HG03025 (cell line): ENCODE results near the gene OXNAD1.

Experiments
- ATAC-seq: cut with Tn5 transposase; IDR thresholded peaks from one replicate; pipeline ENCODE4 v1.9.1; 2021; ENCODE audit warnings: mild to moderate bottlenecking, moderate library complexity; ENCODE audit not compliant: unreplicated experiment, low FRiP score

Gene OXNAD1

DNA sequence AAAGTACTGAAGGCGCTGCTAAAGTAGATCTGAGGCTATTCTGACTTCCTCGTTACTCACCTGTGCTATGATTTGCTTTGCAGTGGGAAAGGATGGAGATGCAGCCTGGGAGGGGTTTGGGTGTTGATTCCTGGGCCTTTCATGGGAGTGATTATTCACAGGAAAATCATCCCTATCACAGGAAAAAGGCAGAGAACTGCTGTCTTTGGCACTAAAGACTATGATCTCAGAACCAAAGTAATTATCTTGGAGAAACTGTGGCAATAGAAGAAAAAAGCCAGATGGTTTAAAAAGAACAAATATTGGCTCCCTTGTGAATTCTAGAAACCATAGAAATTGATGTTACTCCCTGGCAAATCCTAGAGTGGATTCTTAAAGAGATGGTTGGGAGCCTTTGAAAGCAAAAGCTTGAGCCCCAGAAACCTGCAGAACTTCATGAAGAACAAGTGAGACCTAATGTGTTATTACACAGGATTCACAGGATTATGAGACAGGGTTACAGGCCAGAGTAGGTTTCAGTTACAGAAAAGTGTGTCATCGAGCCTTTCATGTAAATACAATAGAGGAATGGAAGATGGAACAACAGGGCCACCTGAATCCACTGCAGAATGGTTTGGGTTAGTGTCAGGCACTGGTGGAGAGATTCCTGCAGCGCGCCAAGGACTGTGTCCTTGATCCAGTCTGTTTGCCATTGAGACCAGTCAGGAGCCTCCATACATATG is 85.7 kb downstream of the OXNAD1 start:
- ATAC-seq = no peak

- no peak for ATAC-seq
These were observed 87.4 kb downstream of the OXNAD1 start for GRCh38 chr3:16352428-16352827.

- no peak for ATAC-seq
These were observed 89.3 kb downstream of the OXNAD1 start for GRCh38 chr3:16354291-16354690.
